GM18505 (cell line): ENCODE data around the gene SOCS6.

Source experiments
- ATAC-seq: cut with Tn5 transposase; IDR thresholded peaks from one replicate; pipeline ENCODE4 v1.9.1; 2021; ENCODE audit not compliant: unreplicated experiment
- POLR2A ChIP-seq: IDR thresholded peaks from 4 replicates; pipeline ENCODE4 v1.6.1; 2011; ENCODE audit warnings: borderline replicate concordance; ENCODE audit not compliant: insufficient read depth, insufficient read length; ENCODE audit errors: extremely low read depth

Gene SOCS6

DNA sequence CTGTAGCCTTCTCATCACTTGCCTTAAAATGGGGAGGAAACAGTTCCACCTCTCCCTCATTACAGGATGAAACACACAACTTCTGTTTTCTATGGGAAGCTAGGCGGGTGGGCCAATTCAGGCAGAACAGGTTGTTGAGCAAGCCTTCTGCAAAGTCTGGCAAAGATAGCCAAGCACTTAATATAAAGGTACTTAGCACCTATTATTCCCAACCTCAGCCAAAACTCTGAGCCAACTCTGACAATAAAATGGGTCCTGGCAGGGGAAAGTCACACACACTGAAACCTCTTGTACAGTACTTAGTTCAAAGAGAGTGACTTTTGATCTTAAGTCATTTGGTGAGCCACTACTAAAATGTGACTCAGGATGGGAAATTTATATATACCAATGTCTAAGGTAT is 15.8 kb upstream of the SOCS6 start:
- TF ChIP-seq POLR2A = no peak

GRCh38 chr18:70276416-70277191 is 12.2 kb upstream of the SOCS6 start:
- TF ChIP-seq POLR2A = no peak
- no peak for ATAC-seq

More for the DNA sequence above, 15.8 kb upstream of the SOCS6 start:
- no peak for ATAC-seq

GRCh38 chr18:70279470-70279869 is 9.4 kb upstream of the SOCS6 start:
- TF ChIP-seq POLR2A = no peak
- ATAC-seq = no peak

DNA sequence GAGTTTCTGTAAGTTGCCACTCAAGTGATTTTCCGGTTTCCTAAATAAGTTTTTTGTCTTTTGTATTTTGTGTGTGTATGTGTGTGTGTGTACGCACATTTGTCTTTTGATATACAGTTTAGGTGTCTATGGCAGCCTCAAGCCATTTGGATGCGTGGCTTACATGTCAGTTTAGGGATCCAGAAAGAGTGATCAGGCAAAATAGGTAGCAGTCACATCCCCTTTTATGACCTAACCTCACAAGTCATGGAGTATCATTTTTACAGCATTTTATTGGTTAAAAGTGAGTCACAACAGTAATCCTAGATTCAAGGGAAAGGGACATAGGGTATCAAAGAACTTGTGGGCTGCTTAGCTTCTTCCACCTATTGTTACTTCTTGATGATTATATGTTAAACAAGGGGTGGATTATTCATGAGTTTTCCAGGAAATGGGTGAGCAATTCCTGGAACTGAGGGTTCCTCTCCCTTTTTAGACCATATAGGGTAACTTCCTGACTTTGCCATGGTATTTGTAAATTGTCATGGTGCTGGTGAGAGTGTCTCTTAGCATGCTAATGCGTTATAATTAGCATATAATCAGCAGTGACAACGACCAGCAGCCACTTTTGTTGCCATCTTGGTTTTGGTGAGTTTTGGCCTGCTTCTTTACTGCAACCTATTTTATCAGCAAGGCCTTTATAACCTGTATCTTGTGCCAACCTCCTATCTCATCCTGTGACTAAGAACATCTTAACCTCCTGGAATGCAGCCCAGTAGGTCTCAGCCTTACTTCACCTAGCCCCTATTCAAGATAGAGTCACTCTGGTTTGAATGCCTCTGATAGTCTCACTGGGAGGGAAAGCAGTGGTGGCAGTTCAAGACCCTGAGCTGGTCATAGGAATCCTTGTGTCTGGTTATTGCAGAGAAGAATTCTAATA is 8.6 kb upstream of the SOCS6 start:
- ATAC-seq = no peak
- no peak for TF ChIP-seq POLR2A

GRCh38 chr18:70284976-70285620 is 3.7 kb upstream of the SOCS6 start:
- ATAC-seq = no peak
- no peak for TF ChIP-seq POLR2A

- no peak for TF ChIP-seq POLR2A
- no peak for ATAC-seq
Measured at GRCh38 chr18:70287731-70288130, 1.1 kb upstream of the SOCS6 start.

DNA sequence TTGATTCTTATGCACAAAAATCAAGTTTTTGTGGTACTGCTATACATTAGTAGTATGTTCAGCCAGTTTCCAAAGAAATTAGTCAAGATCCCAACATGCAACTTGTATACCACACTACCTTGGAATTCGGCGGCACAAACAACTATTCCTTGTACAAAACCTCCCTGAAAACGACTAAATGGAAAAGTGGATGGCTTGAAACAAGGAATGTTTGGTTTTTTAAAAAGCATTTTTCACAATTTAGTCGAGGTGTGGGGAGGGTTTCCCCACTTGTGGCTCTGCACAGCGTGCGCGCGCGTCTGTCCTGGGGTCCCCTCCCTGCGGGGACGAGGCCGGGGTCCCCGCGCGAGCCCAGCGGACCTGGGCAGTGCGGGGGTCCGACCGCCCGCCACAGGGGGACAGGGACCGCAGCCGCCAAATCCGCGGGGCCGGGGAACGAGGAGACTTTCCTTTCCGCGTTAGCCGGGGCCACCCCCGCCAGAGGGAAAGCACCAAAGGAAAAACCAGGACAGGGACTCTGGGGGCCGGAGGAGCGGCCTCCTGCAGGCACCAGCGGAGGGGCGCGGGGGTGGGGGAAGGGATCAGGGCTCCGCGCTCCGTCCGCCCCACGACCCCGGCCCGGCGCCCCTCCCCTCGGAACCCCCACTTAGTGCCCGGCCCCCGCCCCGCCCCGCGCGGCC is 534 bp upstream of the SOCS6 start:
- ATAC-seq = peak; percentile 32
- no peak for TF ChIP-seq POLR2A

- TF ChIP-seq POLR2A = no peak
- peak; percentile 58 for ATAC-seq
Measured at GRCh38 chr18:70289351-70290312, 787 bp downstream of the SOCS6 start.

DNA sequence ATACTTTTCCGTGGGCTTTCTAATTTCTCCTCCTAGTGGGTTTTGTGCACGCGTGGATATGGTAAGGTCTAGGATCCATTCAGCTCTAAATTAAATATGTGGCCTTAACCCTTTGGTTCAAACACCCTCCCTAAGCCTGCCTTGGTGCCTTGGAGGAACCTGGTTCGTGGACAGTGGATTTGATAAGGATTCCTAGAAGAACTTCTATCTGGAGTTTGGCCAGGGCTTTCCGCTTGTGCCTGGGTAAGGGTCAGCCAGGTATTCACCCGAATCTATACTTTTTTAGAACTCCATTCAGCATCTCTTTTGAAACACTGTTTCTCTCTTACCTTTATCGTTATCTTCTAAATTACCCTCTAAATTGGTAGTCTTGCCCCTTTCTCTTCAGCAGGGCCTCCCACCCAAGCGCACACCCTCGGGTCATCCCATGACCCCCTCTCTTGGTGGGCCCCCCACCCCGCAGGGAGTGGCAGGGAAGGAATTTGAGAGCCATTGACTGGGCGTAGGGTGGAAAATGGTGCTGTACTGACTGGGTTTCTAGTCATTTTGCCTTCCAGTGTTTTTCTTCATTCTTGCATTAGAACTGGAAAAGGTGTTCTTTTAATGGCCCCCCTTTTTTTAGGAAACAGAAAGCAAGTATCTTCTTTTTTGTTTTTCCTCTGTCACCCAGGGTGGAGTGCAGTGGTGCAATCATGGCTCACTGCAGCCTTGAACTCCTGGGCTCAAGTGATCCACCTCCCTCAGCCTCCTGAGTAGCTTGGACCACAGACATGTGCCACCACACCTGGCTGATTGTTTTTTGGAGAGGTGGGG is 1.8 kb downstream of the SOCS6 start:
- ATAC-seq = no peak
- no peak for TF ChIP-seq POLR2A

GRCh38 chr18:70291295-70291574 is 2.4 kb downstream of the SOCS6 start:
- ATAC-seq = no peak
- no peak for TF ChIP-seq POLR2A

- no peak for TF ChIP-seq POLR2A
- no peak for ATAC-seq
Measured at GRCh38 chr18:70292628-70293027, 3.8 kb downstream of the SOCS6 start.
